Fibroblast of pulmonary artery (primary cell): ENCODE measurements around the gene KDM5A.
"Not testable (repeated sequence)": the region's sequence is repeated elsewhere in the genome, so short reads cannot be mapped to it uniquely, and the experiment has no call there.

Experiments
- DNase-seq: peaks from one replicate; pipeline ENCODE4 v3.0.0-alpha.2; 2010; ENCODE audit warnings: low read depth
- H3K4me3 ChIP-seq: replicated peaks from 2 replicates; pipeline ENCODE4 v1.5.1; 2011; ENCODE audit warnings: low read depth, mild to moderate bottlenecking, control low read depth, low read length, moderate library complexity
- TF ChIP-seq, protein P1 (sequence below): IDR thresholded peaks from 2 replicates; pipeline ENCODE4 v1.5.1; 2011; ENCODE audit warnings: mild to moderate bottlenecking, control low read depth, low read length, inconsistent platforms; ENCODE audit errors: missing control alignments

Gene KDM5A

DNA sequence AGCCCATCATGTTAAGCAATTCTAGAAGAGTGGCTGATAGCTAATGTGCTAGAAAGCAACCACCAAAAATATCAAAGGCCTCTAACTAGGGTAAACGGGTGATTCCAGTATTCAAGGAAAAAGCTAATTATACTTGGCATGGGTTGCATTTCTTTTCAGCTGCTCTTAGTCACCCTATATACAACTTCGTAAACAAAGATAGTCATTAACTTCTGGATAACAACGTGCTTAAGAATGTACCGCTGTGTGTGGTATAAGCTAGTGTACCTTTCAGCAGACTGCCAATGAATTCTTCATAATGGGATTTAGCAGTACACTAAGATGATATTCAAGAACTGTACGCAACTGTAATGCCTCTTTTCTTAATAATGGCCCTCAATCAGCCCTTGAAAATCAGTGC, 84.3 kb downstream of the KDM5A start:
- no peak overlapping the region for H3K4me3 ChIP-seq
- TF ChIP-seq, protein P1, sequence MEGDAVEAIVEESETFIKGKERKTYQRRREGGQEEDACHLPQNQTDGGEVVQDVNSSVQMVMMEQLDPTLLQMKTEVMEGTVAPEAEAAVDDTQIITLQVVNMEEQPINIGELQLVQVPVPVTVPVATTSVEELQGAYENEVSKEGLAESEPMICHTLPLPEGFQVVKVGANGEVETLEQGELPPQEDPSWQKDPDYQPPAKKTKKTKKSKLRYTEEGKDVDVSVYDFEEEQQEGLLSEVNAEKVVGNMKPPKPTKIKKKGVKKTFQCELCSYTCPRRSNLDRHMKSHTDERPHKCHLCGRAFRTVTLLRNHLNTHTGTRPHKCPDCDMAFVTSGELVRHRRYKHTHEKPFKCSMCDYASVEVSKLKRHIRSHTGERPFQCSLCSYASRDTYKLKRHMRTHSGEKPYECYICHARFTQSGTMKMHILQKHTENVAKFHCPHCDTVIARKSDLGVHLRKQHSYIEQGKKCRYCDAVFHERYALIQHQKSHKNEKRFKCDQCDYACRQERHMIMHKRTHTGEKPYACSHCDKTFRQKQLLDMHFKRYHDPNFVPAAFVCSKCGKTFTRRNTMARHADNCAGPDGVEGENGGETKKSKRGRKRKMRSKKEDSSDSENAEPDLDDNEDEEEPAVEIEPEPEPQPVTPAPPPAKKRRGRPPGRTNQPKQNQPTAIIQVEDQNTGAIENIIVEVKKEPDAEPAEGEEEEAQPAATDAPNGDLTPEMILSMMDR: no peak
- no peak for DNase-seq

DNA sequence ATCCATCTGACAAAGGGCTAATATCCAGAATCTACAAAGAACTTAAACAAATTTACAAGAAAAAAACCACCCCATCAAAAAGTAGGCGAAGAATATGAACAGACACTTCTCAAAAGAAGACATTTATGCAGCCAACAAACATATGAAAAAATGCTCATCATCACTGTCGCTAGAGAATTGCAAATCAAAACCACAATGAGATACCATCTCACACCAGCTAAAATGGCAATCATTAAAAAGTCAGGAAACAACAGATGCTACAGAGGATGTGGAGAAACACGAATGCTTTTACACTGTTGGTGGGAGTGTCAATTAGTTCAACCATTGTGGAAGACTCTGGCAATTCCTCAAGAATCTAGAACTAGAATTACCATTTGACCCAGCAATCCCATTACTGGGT, 86.4 kb downstream of the KDM5A start:
- not testable (repeated sequence) for H3K4me3 ChIP-seq, DNase-seq

DNA sequence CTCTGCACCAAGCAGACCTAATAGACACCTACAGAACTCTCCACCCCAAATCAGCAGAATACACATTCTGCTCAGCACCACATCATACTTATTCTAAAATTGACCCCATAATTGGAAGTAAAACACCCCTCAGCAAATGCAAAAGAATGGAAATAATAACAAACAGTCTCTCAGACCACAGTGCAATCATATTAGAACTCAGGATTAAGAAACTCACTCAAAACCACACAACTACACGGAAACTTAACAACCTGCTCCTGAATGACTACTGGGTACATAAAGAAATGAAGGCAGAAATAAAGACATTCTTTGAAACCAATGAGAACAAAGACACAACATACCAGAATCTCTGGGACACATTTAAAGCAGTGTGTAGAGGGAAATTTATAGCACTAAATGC, 89.0 kb downstream of the KDM5A start:
- DNase-seq, H3K4me3 ChIP-seq: not testable (repeated sequence)

DNA sequence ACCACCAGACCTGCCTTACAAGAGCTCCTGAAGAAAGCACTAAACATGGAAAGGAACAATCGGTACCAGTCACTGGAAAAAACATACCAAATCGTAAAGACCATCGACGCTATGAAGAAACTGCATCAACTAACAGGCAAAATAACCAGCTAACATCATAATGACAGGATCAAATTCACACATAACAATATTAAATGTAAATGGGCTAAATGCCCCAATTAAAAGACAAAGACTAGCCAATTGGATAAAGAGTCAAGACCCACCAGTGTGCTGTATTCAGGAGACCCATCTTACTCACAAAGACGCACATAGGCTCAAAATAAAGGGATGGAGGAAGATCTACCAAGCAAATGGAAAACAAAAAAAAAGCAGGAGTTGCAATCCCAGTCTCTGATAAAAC, 89.6 kb downstream of the KDM5A start:
- not testable (repeated sequence) for DNase-seq

DNA sequence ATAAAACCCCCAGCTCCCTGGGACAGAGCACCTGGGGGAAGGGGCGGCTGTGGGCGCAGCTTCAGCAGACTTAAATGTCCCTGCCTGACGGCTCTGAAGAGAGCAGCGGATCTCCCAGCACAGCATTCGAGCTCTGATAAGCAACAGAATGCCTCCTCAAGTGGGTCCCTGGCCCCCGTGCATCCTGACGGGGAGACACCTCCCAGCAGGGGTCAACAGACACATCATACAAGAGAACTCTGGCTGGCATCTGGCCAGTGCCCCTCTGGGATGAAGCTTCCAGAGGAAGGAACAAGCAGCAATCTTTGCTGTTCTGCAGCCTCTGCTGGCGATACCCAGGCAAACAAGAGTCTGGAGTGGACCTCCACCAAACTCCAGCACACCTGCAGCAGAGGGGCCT, 91.1 kb downstream of the KDM5A start:
- not testable (repeated sequence) for H3K4me3 ChIP-seq, DNase-seq

More for the DNA sequence above, 89.6 kb downstream of the KDM5A start:
- not testable (repeated sequence) for H3K4me3 ChIP-seq

DNA sequence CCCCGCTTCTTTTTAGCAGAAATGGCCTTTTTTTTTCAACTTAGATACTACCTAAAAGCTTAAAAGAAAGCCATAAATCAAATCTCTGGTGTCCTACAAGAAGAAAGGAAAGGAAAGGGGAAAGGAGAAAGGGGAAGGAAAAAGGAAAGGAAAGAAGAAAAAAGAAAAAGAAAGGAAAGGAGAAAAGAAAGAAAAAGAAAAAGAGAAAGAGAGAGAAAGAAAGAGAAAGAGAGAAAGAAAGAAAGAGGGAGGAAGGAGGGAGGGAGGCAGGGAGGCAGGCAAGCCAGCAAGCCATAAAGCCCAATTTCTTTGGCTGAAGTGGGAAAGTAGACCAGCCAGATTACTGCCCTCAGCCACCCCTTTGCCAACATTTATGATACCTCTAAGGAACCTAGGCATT, 94.0 kb downstream of the KDM5A start:
- TF ChIP-seq, protein P1: no peak
- DNase-seq: no peak
- no peak overlapping the region for H3K4me3 ChIP-seq

DNA sequence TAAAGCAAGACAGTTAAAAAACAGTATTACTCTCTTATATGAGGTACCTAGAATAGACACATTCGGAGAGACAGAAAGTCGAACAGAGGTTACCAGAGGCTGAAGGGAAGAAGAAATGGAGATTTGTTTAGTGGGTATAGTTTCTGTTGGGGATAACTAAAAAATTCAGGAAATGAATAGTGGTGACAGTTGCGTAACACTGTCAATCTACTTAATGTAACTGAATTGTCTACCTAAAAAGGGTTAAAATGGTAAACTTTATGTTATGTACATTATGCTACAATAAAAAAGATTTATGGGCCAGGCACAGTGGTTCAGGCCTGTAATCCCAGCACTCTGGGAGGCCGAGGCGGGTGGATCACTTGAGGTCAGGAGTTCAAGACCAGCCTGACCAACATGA, 95.9 kb downstream of the KDM5A start:
- TF ChIP-seq, protein P1: no peak
- DNase-seq: no peak
- no peak overlapping the region for H3K4me3 ChIP-seq

DNA sequence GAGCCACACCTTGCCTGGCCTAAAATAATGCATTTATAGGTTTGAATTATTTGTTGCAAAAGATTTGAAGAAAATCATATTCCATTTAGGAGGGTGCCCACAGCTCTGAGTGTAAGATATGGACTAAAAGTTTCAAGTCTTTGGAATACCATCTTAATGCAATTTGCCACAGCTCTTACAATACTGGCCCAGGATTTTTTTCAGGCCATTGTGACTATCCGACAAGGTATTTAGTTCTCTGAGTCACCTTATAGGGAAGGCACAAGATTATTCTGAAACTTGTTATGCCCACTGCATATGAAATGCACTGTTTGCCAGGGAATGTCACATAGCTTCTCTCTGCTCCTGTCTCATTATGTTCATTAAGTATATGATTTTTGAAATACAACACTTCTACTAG, 96.9 kb downstream of the KDM5A start:
- no peak overlapping the region for H3K4me3 ChIP-seq
- TF ChIP-seq, protein P1: no peak
- DNase-seq: no peak

DNA sequence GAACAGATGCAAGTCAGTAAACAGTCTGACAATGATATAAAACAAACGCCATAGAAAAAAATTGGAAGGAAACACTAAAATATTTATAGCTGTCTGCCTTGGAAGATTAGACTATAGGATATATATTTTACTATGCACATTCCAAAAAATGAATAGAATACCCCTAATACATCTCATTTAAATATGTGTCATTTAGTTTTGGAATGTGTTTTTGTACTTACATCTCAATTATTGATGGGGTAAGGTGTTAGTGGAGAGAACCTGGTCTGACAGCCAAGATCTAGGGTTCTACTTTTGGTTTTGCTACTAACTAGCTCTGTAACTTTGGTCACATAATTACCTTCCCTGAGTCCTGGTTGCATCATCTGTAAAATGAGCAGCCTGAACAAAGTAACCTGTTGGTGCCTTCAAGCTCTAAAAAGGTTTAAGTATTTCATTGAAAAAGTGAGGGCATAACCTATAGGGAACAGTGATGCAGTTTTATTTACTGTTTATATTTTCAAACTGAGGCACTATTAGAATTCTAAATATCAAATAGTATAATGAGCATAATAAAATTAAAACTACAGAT, 97.9 kb downstream of the KDM5A start:
- H3K4me3 ChIP-seq: no peak overlapping the region
- TF ChIP-seq, protein P1: no peak
- DNase-seq: no peak
